Bronchial epithelial cell (primary cell): Measurements from ENCODE around the gene DPP10. TPM values are rescaled to one million over a fixed set of nuclear protein-coding genes. Genes with fewer than 3 reads are reported as not detected.

Experiments used
- DNase-seq: peaks from one replicate; pipeline ENCODE4 v3.0.0-alpha.2; 2010; ENCODE audit warnings: low read depth
- FAIRE-seq: peaks from 2 replicates; lab custom pipeline; 2011; peaks lifted over from hg19 to GRCh38; lab: Jason Lieb, UNC
- H3K27me3 ChIP-seq: 2 replicates; pipeline ENCODE4 v1.5.1; 2011; ENCODE audit warnings: low read length; ENCODE audit not compliant: control insufficient read depth, insufficient read depth
- H3K36me3 ChIP-seq: 2 replicates; pipeline ENCODE4 v1.5.1; 2011; ENCODE audit warnings: low read length; ENCODE audit not compliant: control insufficient read depth, insufficient read depth
- H3K4me3 ChIP-seq: 2 replicates; pipeline ENCODE4 v1.5.1; 2011; ENCODE audit warnings: mild to moderate bottlenecking, low read depth, low read length, control low read depth
- total RNA-seq: library from RNA; depleted of rRNA; stranded (reverse); fragments of >200 nt; gene quantifications from 2 replicates; pipeline ENCODE4 v1.2.1, GENCODE V29; 2014
- TF ChIP-seq, protein P1 (sequence below): IDR thresholded peaks from 2 replicates; pipeline ENCODE4 v1.5.1; 2011; ENCODE audit warnings: mild to moderate bottlenecking, moderate library complexity, low read length, control low read depth, inconsistent platforms; ENCODE audit not compliant: insufficient read depth, severe bottlenecking

DPP10 gene
- total RNA-seq, 1 donor from 2014 or later: 0.26 TPM

DNA sequence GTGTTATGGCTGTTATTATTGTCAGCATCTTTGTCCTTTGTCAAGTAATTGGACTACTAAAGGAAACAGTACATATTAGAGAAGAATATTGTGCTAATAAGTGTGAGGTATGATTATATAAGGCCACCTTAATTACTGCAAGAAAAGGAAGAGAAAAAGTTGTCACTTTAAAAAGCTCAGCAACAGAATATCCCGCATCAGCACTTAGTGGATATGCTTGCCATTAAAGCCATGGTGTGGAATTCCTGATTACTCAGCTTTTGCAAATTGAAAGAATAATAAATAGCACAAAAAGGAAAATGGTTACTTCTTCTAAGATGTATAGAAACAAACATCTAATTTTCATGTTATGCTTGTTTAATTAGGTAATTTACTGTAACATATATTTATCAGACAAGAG is 347.5 kb downstream of the DPP10 start:
- H3K36me3 ChIP-seq: no peaks in the 10 kb centered on the region
- no peak for FAIRE-seq
- TF ChIP-seq, protein P1, sequence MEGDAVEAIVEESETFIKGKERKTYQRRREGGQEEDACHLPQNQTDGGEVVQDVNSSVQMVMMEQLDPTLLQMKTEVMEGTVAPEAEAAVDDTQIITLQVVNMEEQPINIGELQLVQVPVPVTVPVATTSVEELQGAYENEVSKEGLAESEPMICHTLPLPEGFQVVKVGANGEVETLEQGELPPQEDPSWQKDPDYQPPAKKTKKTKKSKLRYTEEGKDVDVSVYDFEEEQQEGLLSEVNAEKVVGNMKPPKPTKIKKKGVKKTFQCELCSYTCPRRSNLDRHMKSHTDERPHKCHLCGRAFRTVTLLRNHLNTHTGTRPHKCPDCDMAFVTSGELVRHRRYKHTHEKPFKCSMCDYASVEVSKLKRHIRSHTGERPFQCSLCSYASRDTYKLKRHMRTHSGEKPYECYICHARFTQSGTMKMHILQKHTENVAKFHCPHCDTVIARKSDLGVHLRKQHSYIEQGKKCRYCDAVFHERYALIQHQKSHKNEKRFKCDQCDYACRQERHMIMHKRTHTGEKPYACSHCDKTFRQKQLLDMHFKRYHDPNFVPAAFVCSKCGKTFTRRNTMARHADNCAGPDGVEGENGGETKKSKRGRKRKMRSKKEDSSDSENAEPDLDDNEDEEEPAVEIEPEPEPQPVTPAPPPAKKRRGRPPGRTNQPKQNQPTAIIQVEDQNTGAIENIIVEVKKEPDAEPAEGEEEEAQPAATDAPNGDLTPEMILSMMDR: no peak
- H3K27me3 ChIP-seq: no peaks in the 10 kb centered on the region
- DNase-seq: no peak
- no peak overlapping the region for H3K4me3 ChIP-seq

DNA sequence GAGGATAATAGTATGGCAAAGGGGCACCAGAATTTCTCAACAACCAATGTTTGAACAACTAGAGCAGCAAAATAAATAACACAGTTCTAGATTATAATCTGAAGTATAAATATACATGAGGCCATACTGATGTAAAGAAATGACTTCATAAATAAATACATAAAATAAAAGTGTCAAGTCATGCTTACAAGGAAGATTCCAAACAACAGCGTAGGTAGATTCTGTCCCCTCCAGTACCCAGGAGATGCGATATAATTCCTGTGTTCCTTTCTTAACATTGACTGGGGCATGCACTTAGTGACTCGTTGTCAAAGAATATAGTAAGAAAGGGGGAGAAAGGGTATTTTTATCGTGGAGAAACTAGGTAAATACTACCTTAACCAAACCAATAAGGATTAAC is 355.1 kb downstream of the DPP10 start:
- DNase-seq: no peak
- Histone ChIP-seq H3K36me3 (no peaks in the 10 kb centered on the region), H3K4me3 (no peak overlapping the region), H3K27me3 (no peaks in the 10 kb centered on the region)
- TF ChIP-seq, protein P1: no peak
- no peak for FAIRE-seq

DNA sequence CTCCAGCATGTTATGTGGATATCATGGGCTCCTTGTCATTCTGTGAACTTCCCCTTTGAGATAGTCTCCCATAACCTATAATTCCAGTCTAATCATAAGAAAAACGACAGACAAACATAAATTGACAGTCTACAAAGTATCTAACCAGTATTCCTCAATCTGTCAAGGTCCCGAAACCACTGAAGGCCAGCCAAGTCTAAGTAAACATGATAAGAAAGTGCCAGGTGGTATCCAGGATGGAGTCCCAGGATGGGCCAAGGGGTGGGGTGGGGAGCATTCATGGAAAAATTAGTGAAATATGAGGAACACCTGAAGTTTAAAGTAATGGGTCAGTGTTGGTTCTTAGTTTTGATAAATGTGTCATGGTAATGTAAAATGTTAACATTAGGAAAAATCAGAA is 355.5 kb downstream of the DPP10 start:
- no peaks in the 10 kb centered on the region for H3K36me3 ChIP-seq
- DNase-seq: no peak
- H3K4me3 ChIP-seq: no peak overlapping the region
- TF ChIP-seq, protein P1: no peak
- H3K27me3 ChIP-seq: no peaks in the 10 kb centered on the region
- FAIRE-seq: no peak

DNA sequence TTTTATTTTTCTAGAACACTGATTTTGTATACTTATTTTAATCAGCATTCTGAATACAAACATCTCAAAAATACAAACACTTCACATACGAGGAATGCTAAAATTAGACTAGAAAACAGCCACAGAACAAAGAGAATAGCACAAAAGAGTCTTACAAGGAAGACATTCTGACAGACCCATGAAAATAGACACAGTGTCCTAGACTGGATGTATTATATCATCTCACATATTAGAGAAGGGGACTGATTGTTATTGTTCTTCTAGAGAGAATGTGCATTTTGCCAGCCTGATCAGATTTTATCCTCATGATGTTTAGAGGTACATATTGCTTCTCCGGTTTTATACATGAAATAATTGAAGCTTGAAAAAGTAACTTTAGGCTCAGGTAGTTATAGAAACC is 357.9 kb downstream of the DPP10 start:
- Histone ChIP-seq H3K4me3 (no peak overlapping the region), H3K27me3 (no peaks in the 10 kb centered on the region), H3K36me3 (no peaks in the 10 kb centered on the region)
- no peak for DNase-seq
- TF ChIP-seq, protein P1: no peak
- FAIRE-seq: no peak

DNA sequence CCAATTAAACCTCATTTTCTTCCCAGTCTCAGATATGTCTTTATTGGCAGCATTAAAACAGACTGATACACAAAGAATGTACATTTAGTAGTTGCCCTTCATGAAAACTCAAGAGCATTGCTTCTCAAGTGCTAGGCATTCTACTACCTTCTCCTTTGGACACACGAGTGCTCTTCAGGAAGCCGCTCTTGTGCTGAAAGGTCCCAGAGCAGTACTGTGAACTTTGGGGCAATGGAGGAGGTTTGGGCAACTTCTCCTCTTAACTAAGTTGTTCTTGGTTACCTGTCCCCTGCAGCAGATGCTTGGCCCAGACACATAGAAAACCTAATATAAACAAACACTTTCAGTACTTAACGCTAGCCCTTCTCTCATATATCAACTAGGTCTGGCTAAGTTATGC is 362.8 kb downstream of the DPP10 start:
- FAIRE-seq (no peak), DNase-seq (no peak)
- no peaks in the 10 kb centered on the region for H3K27me3 ChIP-seq
- no peak overlapping the region for H3K4me3 ChIP-seq
- no peaks in the 10 kb centered on the region for H3K36me3 ChIP-seq
- TF ChIP-seq, protein P1: no peak

DNA sequence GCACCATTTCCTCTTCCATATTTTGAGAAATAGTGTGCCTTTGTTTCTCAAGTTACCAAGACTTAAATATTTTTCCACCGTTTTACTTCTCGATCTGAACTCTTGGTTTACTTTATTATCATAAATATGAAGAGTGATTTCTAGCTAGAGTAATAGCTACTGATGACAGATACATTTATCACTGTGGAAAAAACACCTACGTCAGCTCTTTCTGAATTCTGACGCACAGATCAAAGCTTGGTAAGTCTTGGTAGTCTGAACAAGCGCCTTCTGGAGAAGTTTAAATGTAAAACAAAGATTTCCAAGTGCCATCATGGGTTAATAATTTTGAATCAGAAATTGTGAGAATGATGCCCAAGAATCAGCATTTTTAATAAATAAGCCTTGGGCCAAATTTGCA is 367.7 kb downstream of the DPP10 start:
- no peak for FAIRE-seq
- Histone ChIP-seq H3K27me3 (no peaks in the 10 kb centered on the region), H3K36me3 (no peaks in the 10 kb centered on the region), H3K4me3 (no peak overlapping the region)
- DNase-seq: no peak
- TF ChIP-seq, protein P1: no peak
